ENCODE results near the gene GAS6.

GRCh38 chr13:113850722-113851479 is 13.0 kb downstream of the GAS6 start:
- TF ChIP-seq ZFP3 (CRISPR knock-in tag; IDR thresholded peaks at IDR 0.05): no peak
- no peak for TF ChIP-seq RARB (CRISPR knock-in tag; IDR thresholded peaks at IDR 0.05)
- no peak for TF ChIP-seq PATZ1 (CRISPR knock-in tag; IDR thresholded peaks at IDR 0.05; ENCODE audit: borderline replicate concordance)

Measured in SK-N-SH treated with all-trans-retinoic acid at 6 μM for 48 hours (cell line).